ENCODE results near the gene RTKN2. TPM values are rescaled to one million over a fixed set of nuclear protein-coding genes. Genes with fewer than 3 reads are reported as not detected.

RTKN2 gene
- total RNA-seq, 4 donors from 2014 or later = 12.0 TPM; not detected in 3

DNA sequence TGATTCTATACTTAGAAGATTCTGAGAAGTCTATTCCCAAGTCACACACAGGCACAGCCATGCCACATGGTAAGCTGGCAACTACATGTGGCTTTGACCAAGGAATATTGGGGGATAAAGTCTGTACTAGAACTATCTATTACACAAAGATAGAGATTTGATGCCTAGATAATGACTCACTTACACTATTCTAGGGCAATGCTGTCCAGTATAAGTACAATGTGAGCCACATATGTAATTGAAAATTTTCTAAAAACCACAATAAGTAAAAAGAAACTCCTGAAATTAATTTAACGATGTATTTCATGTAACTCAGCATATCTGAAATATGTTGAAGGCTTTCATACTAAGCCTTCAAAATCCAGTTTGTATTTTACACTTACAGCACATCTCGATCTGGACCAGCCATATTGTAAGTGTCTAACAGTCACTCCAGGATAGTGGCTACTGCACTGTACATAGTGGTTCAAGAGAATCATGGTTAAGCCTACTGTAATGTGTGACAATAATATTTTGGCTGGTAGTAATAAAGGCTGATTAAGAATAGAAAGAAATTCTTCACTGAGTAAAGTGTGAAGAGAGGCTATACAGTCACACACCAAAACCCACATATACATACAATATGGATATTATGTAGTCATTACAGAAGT, 62.8 kb downstream of the RTKN2 start:
- DNase-seq = no peak
- Histone ChIP-seq H3K27me3 (no peaks in the 10 kb centered on the region), H3K4me1 (no peaks in the 10 kb centered on the region), H3K27ac (no peak overlapping the region), H3K9me3 (no peaks in the 10 kb centered on the region), H3K4me3 (no peak overlapping the region), H3K36me3 (no peaks in the 10 kb centered on the region)
- TF ChIP-seq, protein P1, sequence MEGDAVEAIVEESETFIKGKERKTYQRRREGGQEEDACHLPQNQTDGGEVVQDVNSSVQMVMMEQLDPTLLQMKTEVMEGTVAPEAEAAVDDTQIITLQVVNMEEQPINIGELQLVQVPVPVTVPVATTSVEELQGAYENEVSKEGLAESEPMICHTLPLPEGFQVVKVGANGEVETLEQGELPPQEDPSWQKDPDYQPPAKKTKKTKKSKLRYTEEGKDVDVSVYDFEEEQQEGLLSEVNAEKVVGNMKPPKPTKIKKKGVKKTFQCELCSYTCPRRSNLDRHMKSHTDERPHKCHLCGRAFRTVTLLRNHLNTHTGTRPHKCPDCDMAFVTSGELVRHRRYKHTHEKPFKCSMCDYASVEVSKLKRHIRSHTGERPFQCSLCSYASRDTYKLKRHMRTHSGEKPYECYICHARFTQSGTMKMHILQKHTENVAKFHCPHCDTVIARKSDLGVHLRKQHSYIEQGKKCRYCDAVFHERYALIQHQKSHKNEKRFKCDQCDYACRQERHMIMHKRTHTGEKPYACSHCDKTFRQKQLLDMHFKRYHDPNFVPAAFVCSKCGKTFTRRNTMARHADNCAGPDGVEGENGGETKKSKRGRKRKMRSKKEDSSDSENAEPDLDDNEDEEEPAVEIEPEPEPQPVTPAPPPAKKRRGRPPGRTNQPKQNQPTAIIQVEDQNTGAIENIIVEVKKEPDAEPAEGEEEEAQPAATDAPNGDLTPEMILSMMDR (IDR thresholded peaks at IDR 0.05) = no peak
- TF ChIP-seq POLR2A (IDR thresholded peaks at IDR 0.05) = no peak
- intact Hi-C loops (cut with DNase I; ENCODE audit: low total_unique reads) = no loop called here

DNA sequence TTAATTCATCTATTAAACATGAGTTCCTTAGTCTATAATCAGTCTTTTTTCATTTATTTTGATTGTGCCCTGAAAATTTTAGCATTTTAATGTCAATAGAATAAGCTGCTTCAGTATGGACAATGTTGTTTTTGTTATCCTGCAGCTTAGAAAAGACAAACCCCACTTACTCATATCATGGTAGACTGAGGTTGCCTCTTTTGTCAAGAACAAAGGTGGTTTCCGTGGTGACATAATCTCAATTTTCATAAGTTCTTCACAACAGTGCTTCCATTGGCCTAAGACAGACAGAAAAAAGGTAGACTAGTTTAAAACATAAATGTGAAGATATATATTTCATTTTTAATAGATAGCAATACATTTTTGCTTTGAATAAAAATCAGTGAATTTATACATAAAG, 69.1 kb downstream of the RTKN2 start:
- Histone ChIP-seq H3K36me3 (no peaks in the 10 kb centered on the region), H3K4me1 (no peaks in the 10 kb centered on the region), H3K4me3 (no peak overlapping the region), H3K9me3 (no peaks in the 10 kb centered on the region), H3K27ac (no peak overlapping the region), H3K27me3 (no peaks in the 10 kb centered on the region)
- TF ChIP-seq, protein P1 (IDR thresholded peaks at IDR 0.05) = no peak
- no peak for TF ChIP-seq POLR2A (IDR thresholded peaks at IDR 0.05)
- no peak for DNase-seq
- intact Hi-C loops (cut with DNase I; ENCODE audit: low total_unique reads) = no loop called here

DNA sequence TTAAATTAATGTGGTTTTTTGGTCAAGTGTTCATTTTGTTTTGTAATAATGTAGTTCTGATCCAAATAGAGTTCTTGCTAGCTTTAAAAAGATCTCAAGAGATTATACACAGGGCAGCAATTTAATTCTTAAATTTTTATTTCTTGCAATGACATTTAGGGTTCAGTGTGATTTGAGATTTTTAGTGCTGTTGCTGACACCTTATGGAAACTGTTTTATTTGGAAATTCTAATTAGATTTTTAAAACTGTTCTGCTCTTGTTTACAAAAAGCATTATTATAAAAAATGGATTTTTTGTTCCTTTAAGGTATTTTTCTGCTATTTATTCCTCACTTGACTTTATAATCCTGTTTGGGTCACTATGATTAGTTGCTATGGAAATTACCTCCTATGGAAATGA, 72.1 kb downstream of the RTKN2 start:
- Histone ChIP-seq H3K4me1 (no peaks in the 10 kb centered on the region), H3K27me3 (no peaks in the 10 kb centered on the region), H3K36me3 (no peaks in the 10 kb centered on the region), H3K9me3 (no peaks in the 10 kb centered on the region), H3K4me3 (no peak overlapping the region), H3K27ac (no peak overlapping the region)
- intact Hi-C loops (cut with DNase I; ENCODE audit: low total_unique reads) = no loop called here
- TF ChIP-seq POLR2A (IDR thresholded peaks at IDR 0.05) = no peak
- TF ChIP-seq, protein P1 (IDR thresholded peaks at IDR 0.05) = no peak
- DNase-seq = no peak

DNA sequence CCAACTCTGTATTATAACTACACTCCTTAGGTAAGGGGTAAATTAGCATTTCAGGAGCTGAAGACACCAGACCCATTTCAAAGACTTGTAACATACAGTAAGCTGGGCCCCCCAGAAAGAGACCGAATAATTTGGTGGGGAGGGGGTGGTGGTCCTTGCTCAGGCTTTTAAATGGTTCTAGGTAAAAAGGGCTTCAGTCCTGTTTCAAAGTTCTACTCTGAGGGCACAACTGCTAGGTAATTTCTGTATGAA, 73.0 kb downstream of the RTKN2 start:
- Histone ChIP-seq H3K36me3 (no peaks in the 10 kb centered on the region), H3K27me3 (no peaks in the 10 kb centered on the region), H3K9me3 (no peaks in the 10 kb centered on the region), H3K4me1 (no peaks in the 10 kb centered on the region), H3K27ac (peak overlapping the region in 1 of 2 donors; percentile 27), H3K4me3 (no peak overlapping the region)
- intact Hi-C loops (cut with DNase I; ENCODE audit: low total_unique reads) = no loop called here
- no peak for DNase-seq
- no peak for TF ChIP-seq POLR2A (IDR thresholded peaks at IDR 0.05)
- TF ChIP-seq, protein P1 (IDR thresholded peaks at IDR 0.05) = no peak

DNA sequence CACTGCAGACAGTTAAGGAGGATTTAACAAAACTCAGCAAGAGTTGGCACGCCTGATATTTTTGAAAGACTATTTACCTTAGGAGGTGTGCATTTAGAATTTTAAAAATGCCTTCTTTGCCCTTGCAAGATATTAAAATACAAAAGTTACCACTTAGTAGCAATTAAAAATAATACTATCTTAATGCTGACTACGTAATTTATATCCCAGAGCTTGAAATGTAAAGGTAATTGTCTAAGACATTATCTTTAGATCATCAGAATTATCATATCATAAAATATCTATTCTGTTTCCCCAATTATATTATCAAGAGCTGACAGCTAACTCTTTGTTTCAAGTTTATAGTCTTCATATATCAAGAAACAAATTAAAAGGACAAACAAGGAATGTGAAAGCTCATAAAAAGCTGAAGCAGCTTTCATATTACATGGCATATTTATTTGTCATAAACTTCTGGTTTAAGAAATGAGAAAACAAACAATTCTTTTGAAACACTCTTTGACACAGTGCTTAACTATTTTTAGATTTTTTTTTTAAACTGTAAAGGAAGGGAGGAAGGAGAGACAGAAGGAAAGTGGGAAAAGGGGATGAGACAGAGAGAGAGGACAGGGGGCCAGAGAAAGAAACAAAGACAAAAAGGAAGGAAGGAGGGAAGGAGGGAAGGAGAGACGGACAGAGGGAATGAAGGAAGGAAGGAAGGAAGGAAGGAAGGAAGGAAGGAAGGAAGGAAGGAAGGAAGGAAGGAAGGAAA, 73.5 kb downstream of the RTKN2 start:
- Histone ChIP-seq H3K9me3 (no peaks in the 10 kb centered on the region), H3K36me3 (no peaks in the 10 kb centered on the region), H3K4me1 (no peaks in the 10 kb centered on the region), H3K4me3 (no peak overlapping the region), H3K27me3 (no peaks in the 10 kb centered on the region), H3K27ac (peak overlapping the region in 1 of 2 donors; percentile 27)
- intact Hi-C loops (cut with DNase I; ENCODE audit: low total_unique reads) = no loop called here
- no peak for TF ChIP-seq POLR2A (IDR thresholded peaks at IDR 0.05)
- DNase-seq = no peak
